Psoas muscle (tissue), 8 donors: Measurements from ENCODE around the gene SPEN. TPM values are rescaled to one million over a fixed set of nuclear protein-coding genes. Genes with fewer than 3 reads are reported as not detected.
"Not testable (repeated sequence)": the region's sequence is repeated elsewhere in the genome, so short reads cannot be mapped to it uniquely, and the experiment has no call there.

Experiments used
- ATAC-seq, 4 donors: fragments of 200-7000 bp; cut with Tn5 transposase; one replicate each; pipeline ENCODE4 v1.9.1; 2020; ENCODE audit warnings: moderate library complexity in 3 of 4, mild to moderate bottlenecking in 2 of 4
- DNase-seq, 2 donors: peaks; one replicate each; pipeline ENCODE4 v3.0.0-alpha.2; 2020
- H3K27ac ChIP-seq: fragments of 200-600 bp; one replicate; pipeline ENCODE4 v1.8.0; 2022
- H3K27me3 ChIP-seq, 3 donors: fragments of 200-600 bp in 1 of 3; one replicate each; pipeline versions ENCODE4 v1.6.1 to v1.8.0; 2013 to 2022; ENCODE audit warnings: low read length in 2 of 3, mild to moderate bottlenecking in 2 of 3, moderate library complexity in 1 of 3; ENCODE audit not compliant: insufficient read depth in 3 of 3
- H3K36me3 ChIP-seq, 2 donors: fragments of 200-600 bp in 1 of 2; one replicate each; pipeline versions ENCODE4 v1.6.1 to v1.8.0; 2013 to 2022; ENCODE audit warnings: low read depth in 1 of 2, mild to moderate bottlenecking in 1 of 2, moderate library complexity in 1 of 2; ENCODE audit not compliant: insufficient read depth in 1 of 2
- H3K4me1 ChIP-seq: fragments of 200-600 bp; one replicate; pipeline ENCODE4 v1.8.0; 2022
- H3K4me3 ChIP-seq: fragments of 200-600 bp; one replicate; pipeline ENCODE4 v1.8.0; 2022; ENCODE audit warnings: mild to moderate bottlenecking
- H3K9me3 ChIP-seq: fragments of 200-600 bp; one replicate; pipeline ENCODE4 v1.8.0; 2022
- WGBS, 3 donors: extraction: QIAGEN DNeasy Blood & Tissue Kit; methylation state at CpG; one replicate each; pipeline versions ENCODE4 v1.1.6 to v1.1.7; 2013; 5-methylcytosine and 5-hydroxymethylcytosine counted together
- intact Hi-C, 2 donors: fragments of 100-400 bp; cut with DNase I; formaldehyde crosslinking; loops; one replicate each; pipeline versions ENCODE4 v1.11.0 to v1.14.2; 2022
- polyA plus RNA-seq, 3 donors: library from polyadenylated mRNA; stranded (reverse); fragments of 200-250 nt; gene quantifications; one replicate each; pipeline ENCODE4 v1.2.3, GENCODE V29; 2013
- total RNA-seq, 4 donors: library from RNA; stranded (reverse); fragmentation: NEBNext Ultra II Directional in 2 of 4; extraction: Animal tissue kit (Norgen Biotek cat#: 25700) in 2 of 4; gene quantifications; one replicate each; pipeline versions ENCODE4 v1.2.1 to v1.2.4, GENCODE V29; 2021 to 2023
- TF ChIP-seq, protein P1 (sequence below): fragments of 200-600 bp; IDR thresholded peaks from one replicate; pipeline ENCODE4 v1.8.0; 2022; ENCODE audit warnings: antibody characterized with exemption
- donor health status: healthy with polysubstance abuse.
- donor health status: DM: no; HTN: no; CAD: no; lungs with moderate emphysema.
- donor health status: Bipolar disorder and iron deficiency.
- donor health status: healthy.
- donor health status: DM: yes; HTN: yes; CAD: no.
- donor health status: DM: no; HTN: no; CAD: no.
- donor health status: DM: no; HTN: no; CAD: no.
- donor health status: DM: yes; HTN: yes; CAD: no.

SPEN gene
- total and polyA plus RNA-seq, 7 donors, result 10.2 to 46.5 (median 38.3) TPM

DNA sequence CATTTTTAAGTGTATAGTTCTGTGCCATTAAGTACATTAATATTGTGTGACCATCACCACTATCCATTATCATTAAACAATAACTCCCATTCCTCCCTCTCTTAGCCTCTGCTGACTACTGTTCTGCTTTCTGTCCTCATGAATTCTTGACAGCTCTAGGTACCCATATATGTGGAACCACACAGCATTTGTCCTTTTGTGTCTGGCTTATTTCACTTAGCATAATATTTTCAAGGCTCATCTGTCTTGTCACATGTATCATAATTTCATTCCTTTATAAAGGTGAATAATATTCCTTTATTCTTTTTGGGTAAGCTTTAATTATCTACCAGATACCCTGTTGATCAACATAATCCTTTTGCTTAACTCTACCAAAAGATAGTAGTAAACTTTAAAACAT lies 47.7 kb downstream of the SPEN start:
- ATAC-seq, result no peak
- Histone ChIP-seq H3K4me1 (peaks cover 43% of the 10 kb centered on the region), H3K27ac (no peak overlapping the region)

DNA sequence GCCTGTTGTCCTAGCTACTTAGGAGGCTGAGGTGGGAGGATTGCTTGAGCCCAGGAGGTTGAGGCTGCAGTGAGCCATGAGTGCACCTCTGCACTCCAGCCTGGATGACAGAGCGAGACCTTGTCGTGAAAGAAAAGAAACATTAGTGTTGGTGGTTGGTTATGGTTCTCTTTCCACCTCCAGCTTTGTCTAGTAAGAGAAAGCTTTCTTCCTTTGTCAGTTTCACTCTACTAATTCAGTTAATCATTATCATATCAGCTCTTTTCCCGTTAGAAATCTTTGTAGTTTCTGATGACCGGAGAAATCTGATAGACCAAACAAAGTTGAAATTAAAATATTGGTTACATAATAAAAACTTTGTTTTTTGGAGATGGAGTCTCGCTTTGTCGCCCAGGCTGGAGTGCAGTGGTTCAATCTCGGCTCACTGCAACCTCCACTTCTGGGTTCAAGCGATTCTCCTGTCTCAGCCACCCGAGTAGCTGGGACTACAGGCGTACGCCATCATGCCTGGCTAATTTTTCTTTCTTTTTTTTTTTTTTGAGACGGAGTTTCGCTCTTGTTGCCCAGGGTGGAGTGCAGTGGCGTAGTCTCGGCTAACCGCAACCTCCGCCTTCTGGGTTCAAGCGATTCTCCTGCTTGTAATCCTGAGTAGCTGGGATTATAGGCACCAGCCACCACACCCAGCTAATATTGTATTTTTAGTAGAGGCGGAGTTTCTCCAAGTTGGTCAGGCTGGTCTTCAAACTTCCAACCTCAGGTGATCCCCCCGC lies 49.5 kb downstream of the SPEN start:
- H3K4me3 ChIP-seq, DNase-seq, H3K27ac ChIP-seq, H3K36me3 ChIP-seq, ATAC-seq, H3K9me3 ChIP-seq, H3K27me3 ChIP-seq, intact Hi-C loops: not testable (repeated sequence)
- WGBS, 3 donors, result 93 to 98% (median 96%) methylated on average over 20 of the region's 20 CpGs
- peaks cover 51% of the 10 kb centered on the region for H3K4me1 ChIP-seq

More for the DNA sequence above, 47.7 kb downstream of the SPEN start:
- TF ChIP-seq, protein P1, sequence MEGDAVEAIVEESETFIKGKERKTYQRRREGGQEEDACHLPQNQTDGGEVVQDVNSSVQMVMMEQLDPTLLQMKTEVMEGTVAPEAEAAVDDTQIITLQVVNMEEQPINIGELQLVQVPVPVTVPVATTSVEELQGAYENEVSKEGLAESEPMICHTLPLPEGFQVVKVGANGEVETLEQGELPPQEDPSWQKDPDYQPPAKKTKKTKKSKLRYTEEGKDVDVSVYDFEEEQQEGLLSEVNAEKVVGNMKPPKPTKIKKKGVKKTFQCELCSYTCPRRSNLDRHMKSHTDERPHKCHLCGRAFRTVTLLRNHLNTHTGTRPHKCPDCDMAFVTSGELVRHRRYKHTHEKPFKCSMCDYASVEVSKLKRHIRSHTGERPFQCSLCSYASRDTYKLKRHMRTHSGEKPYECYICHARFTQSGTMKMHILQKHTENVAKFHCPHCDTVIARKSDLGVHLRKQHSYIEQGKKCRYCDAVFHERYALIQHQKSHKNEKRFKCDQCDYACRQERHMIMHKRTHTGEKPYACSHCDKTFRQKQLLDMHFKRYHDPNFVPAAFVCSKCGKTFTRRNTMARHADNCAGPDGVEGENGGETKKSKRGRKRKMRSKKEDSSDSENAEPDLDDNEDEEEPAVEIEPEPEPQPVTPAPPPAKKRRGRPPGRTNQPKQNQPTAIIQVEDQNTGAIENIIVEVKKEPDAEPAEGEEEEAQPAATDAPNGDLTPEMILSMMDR, result no peak
- DNase-seq, result no peak
- H3K36me3 ChIP-seq, result peaks cover 0 to 6% of the 10 kb centered on the region in 2 donors
- no peak overlapping the region for H3K4me3 ChIP-seq
- intact Hi-C loops, result no loop called here
- no peaks in the 10 kb centered on the region for H3K9me3 ChIP-seq
- H3K27me3 ChIP-seq, result no peaks in the 10 kb centered on the region

DNA sequence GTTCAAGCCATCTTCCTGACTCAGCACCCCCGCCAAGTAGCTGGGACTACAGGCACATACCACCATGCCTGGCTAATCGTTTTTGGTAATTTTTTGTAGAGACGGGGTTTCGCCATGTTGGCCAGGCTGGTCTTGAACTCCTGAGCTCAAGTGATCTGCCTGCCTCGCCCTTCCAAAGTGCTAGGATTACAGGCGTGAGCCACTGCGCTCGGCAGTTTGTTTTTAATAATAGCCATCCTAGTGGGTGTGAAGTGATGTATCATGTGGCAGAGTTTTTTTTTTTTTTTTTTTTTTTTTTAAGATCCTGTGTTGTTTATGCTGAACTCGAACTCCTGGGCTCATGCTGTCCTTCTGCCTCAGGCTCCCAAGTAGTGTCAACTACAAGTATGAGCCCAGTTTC lies 51.8 kb downstream of the SPEN start:
- Histone ChIP-seq H3K9me3 (no peaks in the 10 kb centered on the region), H3K27me3 (no peaks in the 10 kb centered on the region), H3K27ac (peak overlapping the region; percentile 91), H3K4me1 (peaks cover 51% of the 10 kb centered on the region), H3K36me3 (peaks cover 0 to 6% of the 10 kb centered on the region in 2 donors), H3K4me3 (no peak overlapping the region)
- DNase-seq (peak in 1 of 2 donors; percentile 64), ATAC-seq (peak in 3 of 4 donors; percentile 12 to 72 (median 59))
- intact Hi-C loops, result no loop called here
- TF ChIP-seq, protein P1, result no peak
- 55 to 83% (median 61%) methylated on average over 9 of the region's 9 CpGs for WGBS, 3 donors

DNA sequence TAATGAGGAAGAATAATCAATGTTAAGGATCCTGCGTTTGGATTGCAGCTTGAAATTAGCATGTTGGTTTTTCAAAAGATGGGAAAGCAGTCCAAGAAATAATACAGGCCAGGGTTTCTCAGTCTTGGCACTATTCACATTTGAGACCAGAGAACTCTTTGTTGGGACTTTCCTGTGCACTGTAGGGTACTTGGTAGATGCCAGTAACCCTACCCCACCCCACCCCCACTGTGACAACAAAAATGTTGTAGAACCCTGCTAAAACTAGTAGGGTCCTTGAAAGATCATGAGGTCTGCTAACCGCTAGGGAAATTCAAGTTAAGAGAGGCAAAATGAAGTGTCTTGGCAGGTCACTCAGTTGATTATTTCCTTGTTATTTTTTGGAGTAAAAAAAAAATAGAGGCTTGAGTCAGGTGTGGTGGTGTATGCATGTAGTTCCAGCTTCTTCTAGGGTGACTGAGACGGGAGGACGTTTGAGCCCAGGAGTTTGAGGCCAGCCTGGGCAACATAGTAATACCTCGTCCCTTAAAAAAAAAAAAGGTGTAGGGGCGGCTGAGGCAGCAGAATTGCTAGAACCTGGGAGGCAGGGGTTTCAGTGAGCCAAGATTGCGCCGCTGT lies 53.3 kb downstream of the SPEN start:
- Histone ChIP-seq H3K4me3 (no peak overlapping the region), H3K9me3 (no peaks in the 10 kb centered on the region), H3K36me3 (no peaks in the 10 kb centered on the region), H3K27me3 (no peaks in the 10 kb centered on the region), H3K4me1 (peaks cover 65% of the 10 kb centered on the region), H3K27ac (peak overlapping the region; percentile 91)
- intact Hi-C loops, result loop anchor here (5.0 kb wide), 3 partner anchors 48 to 68 kb away; partner anchors contain the start of gene SPEN (in 1 of the 2)
- WGBS, 3 donors, result 56 to 74% (median 62%) methylated on average over 8 of the region's 8 CpGs
- DNase-seq (no peak), ATAC-seq (no peak)
- TF ChIP-seq, protein P1, result no peak

DNA sequence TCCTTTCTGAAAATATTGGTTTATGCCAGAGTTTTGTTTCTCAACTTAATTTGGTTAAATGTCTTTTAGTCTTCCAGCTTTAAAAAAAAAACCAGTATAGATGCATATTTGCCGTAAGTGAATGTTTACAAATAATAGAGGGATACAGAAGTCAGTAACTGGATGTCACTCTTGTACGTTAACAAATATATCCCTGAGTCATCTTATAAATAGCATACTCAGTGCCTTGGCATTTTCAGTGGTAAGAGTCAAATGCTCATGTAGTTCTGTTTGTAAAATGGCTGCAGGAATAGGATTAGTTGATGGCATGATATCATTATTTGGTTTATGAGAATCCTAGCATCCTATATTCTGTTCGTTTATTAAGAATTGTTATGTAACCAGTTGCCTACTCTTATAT lies 55.4 kb downstream of the SPEN start:
- ATAC-seq (peak; percentile 85 to 87 (median 85)), DNase-seq (no peak)
- Histone ChIP-seq H3K4me3 (peak overlapping the region; percentile 43), H3K27me3 (no peaks in the 10 kb centered on the region), H3K9me3 (no peaks in the 10 kb centered on the region), H3K4me1 (peaks cover 76% of the 10 kb centered on the region), H3K36me3 (no peaks in the 10 kb centered on the region), H3K27ac (peak overlapping the region; percentile 91)
- intact Hi-C loops, result loop anchor here (5.0 kb wide), 3 partner anchors 51 to 71 kb away; partner anchors contain the start of gene SPEN (in 1 of the 2)
- 26 to 42% (median 34%) methylated on average over 3 of the region's 3 CpGs for WGBS, 3 donors
- TF ChIP-seq, protein P1, result no peak
